SK-N-SH (cell line): ENCODE results near the gene TIGD3.

Source experiments
- JUND ChIP-seq: IDR thresholded peaks from 2 replicates; pipeline ENCODE4 v1.4.0; 2012
- SIN3A ChIP-seq: IDR thresholded peaks from 2 replicates; pipeline ENCODE4 v1.6.1; 2012; ENCODE audit warnings: low read depth, mild to moderate bottlenecking, low read length, moderate library complexity, borderline replicate concordance
- USF2 ChIP-seq: fragments of 150-350 bp; IDR thresholded peaks from 2 replicates; pipeline ENCODE4 v1.6.1; 2017; ENCODE audit warnings: antibody characterized with exemption, low read length, low read depth, borderline replicate concordance
- TF ChIP-seq, protein P1 (sequence below): fragments of 200-600 bp; sonication (generic); IDR thresholded peaks from 2 replicates; pipeline ENCODE4 v1.6.1; 2017; ENCODE audit warnings: antibody characterized with exemption, mild to moderate bottlenecking, moderate library complexity

- TF ChIP-seq, protein P1, sequence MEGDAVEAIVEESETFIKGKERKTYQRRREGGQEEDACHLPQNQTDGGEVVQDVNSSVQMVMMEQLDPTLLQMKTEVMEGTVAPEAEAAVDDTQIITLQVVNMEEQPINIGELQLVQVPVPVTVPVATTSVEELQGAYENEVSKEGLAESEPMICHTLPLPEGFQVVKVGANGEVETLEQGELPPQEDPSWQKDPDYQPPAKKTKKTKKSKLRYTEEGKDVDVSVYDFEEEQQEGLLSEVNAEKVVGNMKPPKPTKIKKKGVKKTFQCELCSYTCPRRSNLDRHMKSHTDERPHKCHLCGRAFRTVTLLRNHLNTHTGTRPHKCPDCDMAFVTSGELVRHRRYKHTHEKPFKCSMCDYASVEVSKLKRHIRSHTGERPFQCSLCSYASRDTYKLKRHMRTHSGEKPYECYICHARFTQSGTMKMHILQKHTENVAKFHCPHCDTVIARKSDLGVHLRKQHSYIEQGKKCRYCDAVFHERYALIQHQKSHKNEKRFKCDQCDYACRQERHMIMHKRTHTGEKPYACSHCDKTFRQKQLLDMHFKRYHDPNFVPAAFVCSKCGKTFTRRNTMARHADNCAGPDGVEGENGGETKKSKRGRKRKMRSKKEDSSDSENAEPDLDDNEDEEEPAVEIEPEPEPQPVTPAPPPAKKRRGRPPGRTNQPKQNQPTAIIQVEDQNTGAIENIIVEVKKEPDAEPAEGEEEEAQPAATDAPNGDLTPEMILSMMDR, result no peak
- TF ChIP-seq SIN3A (no peak), JUND (no peak), USF2 (no peak)
These were observed 49.7 kb downstream of the TIGD3 start for GRCh38 chr11:65404210-65404609.
